ENCODE data around the gene CEP135. TPM values are rescaled to one million over a fixed set of nuclear protein-coding genes. Genes with fewer than 3 reads are reported as not detected.

The CEP135 gene, protein sequence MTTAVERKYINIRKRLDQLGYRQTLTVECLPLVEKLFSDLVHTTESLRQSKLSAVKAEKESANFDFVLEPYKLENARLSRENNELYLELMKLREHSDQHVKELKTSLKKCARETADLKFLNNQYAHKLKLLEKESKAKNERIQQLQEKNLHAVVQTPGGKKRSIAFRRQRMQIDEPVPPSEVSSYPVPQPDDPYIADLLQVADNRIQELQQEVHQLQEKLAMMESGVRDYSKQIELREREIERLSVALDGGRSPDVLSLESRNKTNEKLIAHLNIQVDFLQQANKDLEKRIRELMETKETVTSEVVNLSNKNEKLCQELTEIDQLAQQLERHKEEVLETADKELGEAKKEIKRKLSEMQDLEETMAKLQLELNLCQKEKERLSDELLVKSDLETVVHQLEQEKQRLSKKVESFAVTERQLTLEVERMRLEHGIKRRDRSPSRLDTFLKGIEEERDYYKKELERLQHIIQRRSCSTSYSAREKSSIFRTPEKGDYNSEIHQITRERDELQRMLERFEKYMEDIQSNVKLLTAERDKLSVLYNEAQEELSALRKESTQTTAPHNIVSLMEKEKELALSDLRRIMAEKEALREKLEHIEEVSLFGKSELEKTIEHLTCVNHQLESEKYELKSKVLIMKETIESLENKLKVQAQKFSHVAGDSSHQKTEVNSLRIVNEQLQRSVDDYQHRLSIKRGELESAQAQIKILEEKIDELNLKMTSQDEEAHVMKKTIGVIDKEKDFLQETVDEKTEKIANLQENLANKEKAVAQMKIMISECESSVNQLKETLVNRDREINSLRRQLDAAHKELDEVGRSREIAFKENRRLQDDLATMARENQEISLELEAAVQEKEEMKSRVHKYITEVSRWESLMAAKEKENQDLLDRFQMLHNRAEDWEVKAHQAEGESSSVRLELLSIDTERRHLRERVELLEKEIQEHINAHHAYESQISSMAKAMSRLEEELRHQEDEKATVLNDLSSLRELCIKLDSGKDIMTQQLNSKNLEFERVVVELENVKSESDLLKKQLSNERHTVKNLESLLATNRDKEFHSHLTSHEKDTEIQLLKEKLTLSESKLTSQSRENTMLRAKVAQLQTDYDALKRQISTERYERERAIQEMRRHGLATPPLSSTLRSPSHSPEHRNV
- total RNA-seq = 1 to 10 TPM; 2.3 to 6.3 (median 2.5) TPM
- polyA plus RNA-seq = 1 to 10 TPM; 1.4 to 1.6 TPM
- long read RNA-seq, donor 1, full-length matches to known transcripts = 1 of 4 reads
- long read RNA-seq, donor 1, partial matches to known transcripts = 1 of 4 reads
- long read RNA-seq, donor 1, other reads (novel, unspliced or antisense) = 2 of 4 reads
- long read RNA-seq, donor 2, partial matches to known transcripts = 7 of 8 reads
- long read RNA-seq, donor 2, other reads (novel, unspliced or antisense) = 1 of 8 reads
- long read RNA-seq, donor 3, full-length matches to known transcripts = 1 of 2 reads
- long read RNA-seq, donor 3, partial matches to known transcripts = 1 of 2 reads
- long read RNA-seq, donor 3, other reads (novel, unspliced or antisense) = 0 of 2 reads

DNA sequence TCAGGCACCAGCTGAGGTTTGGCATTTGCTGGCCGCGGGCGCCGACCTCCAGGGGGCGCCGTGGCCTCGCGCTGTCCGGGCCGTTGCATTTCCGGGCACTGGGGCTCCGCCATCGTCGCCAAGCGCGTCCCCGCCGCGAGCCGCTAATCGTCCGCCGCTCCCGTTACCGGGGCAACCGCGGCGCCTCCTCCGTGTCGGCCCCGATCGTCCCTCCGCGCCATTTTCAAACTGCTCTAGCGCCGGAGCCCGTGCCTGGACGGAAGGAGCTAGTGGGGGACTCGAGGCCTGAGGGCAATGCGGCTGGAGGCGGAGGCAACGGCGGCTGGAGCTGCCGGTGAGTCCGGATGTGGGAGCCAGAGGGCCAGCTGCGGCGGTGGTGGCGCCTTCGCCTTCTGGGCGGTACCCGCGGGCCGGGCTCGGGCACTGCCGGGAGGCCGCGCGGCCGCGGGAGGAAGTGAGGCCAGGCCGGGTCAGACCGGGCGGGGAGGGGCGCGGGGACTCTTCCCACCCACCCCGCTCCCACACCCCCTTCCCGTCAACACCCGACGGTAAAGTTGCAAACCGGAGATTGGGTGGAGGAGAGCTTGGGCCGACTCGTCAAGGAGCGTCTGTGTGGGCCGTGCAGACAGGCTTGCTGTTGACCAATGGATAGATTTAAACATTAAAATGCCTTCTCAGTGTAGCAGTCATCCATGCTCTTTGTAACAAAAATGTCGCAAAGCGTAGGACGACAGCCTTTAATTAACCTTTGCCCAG is at the start of gene CEP135:
Gene CEP135 (plus strand): TSS at position 220 of the 756 bp plus-strand sequence. CDS start 3,186 bp downstream, outside the sequence.
- ATAC-seq (peak; percentile 94 to 98 (median 98)), DNase-seq (peak; percentile 95 to 97 (median 96))
- peak within 1 kb of the TSS; percentile 32 to 88 (median 84) for H3K4me3 ChIP-seq
- no peaks in the 10 kb centered on the region for H3K9me3 ChIP-seq
- H3K36me3 ChIP-seq = peaks cover 0 to 19% (median 7%) of the 10 kb centered on the region in 9 donors
- 0 to 1% (median 0%) methylated on average over 11 to 77 of the region's 77 CpGs for WGBS, 4 donors
- TF ChIP-seq POLR2A (IDR thresholded peaks at IDR 0.05) = peak in 1 of 2 donors; percentile 38
- TF ChIP-seq, protein P1, sequence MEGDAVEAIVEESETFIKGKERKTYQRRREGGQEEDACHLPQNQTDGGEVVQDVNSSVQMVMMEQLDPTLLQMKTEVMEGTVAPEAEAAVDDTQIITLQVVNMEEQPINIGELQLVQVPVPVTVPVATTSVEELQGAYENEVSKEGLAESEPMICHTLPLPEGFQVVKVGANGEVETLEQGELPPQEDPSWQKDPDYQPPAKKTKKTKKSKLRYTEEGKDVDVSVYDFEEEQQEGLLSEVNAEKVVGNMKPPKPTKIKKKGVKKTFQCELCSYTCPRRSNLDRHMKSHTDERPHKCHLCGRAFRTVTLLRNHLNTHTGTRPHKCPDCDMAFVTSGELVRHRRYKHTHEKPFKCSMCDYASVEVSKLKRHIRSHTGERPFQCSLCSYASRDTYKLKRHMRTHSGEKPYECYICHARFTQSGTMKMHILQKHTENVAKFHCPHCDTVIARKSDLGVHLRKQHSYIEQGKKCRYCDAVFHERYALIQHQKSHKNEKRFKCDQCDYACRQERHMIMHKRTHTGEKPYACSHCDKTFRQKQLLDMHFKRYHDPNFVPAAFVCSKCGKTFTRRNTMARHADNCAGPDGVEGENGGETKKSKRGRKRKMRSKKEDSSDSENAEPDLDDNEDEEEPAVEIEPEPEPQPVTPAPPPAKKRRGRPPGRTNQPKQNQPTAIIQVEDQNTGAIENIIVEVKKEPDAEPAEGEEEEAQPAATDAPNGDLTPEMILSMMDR (IDR thresholded peaks at IDR 0.05) = peak; percentile 90 to 100 (median 96)
- peak within 1 kb of the TSS; percentile 83 to 96 (median 92) for H3K27ac ChIP-seq
- H3K4me1 ChIP-seq = peaks cover 0 to 48% (median 13%) of the 10 kb centered on the region in 12 donors
- intact Hi-C loops (cut with DNase I) = loop anchor here in 9 of 10 donors (1.0 to 10.0 kb wide), 9 partner anchors 42 to 886 kb away; partner anchors contain the start of genes EXOC1 (in 2 of the 9), AASDH (in 1 of the 9) and CLOCK (in 1 of the 9)
- no peaks in the 10 kb centered on the region for H3K27me3 ChIP-seq

DNA sequence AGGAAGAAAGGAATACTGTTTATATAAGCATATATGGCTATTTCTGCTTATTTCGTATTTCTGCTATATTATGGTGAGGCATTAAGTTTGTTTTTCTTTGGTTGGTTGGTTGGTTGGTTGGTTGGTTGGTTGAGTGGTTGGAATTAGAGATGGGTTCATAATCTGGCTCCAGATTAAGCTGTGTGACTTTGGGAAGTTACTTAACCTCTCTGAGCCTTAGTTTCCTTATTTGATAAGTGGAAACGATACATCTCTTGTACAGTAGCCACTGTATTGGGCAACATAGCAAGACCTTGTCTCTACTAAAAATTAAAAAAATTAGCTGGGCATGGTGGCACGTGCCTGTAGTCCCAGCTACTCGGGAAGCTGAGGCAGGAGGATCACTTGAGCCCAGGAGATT is 46.1 kb upstream of the CEP135 start:
- Histone ChIP-seq H3K27ac (no peak overlapping the region), H3K4me1 (peaks cover 0 to 10% (median 0%) of the 10 kb centered on the region in 12 donors), H3K9me3 (peaks cover 0 to 5% (median 0%) of the 10 kb centered on the region in 12 donors), H3K27me3 (no peaks in the 10 kb centered on the region), H3K4me3 (no peak overlapping the region), H3K36me3 (peaks cover 0 to 91% (median 75%) of the 10 kb centered on the region in 9 donors)
- intact Hi-C loops (cut with DNase I) = no loop called here
- TF ChIP-seq, protein P1 (IDR thresholded peaks at IDR 0.05) = no peak
- TF ChIP-seq POLR2A (IDR thresholded peaks at IDR 0.05) = no peak
- DNase-seq (no peak), ATAC-seq (no peak)
- 96 to 99% (median 96%) methylated on average over 4 of the region's 4 CpGs for WGBS, 4 donors

DNA sequence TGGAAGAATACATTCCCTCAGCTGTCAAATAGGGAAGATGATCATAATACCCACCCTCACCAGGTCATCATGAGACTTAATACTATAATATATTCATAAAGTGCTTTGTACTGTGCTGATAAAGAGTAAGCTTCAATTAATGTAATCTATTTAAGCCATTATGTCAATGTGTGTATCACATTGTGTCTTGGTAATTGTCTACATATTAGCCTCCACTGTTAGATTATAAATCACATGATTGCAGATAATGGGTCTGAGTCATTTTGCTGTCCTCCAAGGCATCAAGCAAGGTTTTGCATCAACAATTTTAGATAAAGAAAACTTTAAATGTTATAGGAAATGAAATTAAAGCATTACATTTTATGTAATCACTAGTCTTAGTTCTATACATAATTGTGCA is 45.2 kb upstream of the CEP135 start:
- H3K36me3 ChIP-seq = peaks cover 0 to 82% (median 66%) of the 10 kb centered on the region in 9 donors
- H3K4me1 ChIP-seq = peaks cover 0 to 11% (median 0%) of the 10 kb centered on the region in 12 donors

More for the DNA sequence above, 45.2 kb upstream of the CEP135 start:
- peaks cover 0 to 5% (median 0%) of the 10 kb centered on the region in 12 donors for H3K9me3 ChIP-seq
- intact Hi-C loops (cut with DNase I) = no loop called here
- H3K27me3 ChIP-seq = no peaks in the 10 kb centered on the region
- no peak for DNase-seq
- no peak overlapping the region for H3K27ac ChIP-seq
- no peak for TF ChIP-seq POLR2A (IDR thresholded peaks at IDR 0.05)
- TF ChIP-seq, protein P1 (IDR thresholded peaks at IDR 0.05) = no peak
- no peak for ATAC-seq
- no peak overlapping the region for H3K4me3 ChIP-seq
